ENCODE results near the gene PAFAH1B1.
"Not testable (repeated sequence)": the region's sequence is repeated elsewhere in the genome, so short reads cannot be mapped to it uniquely, and the experiment has no call there.

Gene PAFAH1B1

DNA sequence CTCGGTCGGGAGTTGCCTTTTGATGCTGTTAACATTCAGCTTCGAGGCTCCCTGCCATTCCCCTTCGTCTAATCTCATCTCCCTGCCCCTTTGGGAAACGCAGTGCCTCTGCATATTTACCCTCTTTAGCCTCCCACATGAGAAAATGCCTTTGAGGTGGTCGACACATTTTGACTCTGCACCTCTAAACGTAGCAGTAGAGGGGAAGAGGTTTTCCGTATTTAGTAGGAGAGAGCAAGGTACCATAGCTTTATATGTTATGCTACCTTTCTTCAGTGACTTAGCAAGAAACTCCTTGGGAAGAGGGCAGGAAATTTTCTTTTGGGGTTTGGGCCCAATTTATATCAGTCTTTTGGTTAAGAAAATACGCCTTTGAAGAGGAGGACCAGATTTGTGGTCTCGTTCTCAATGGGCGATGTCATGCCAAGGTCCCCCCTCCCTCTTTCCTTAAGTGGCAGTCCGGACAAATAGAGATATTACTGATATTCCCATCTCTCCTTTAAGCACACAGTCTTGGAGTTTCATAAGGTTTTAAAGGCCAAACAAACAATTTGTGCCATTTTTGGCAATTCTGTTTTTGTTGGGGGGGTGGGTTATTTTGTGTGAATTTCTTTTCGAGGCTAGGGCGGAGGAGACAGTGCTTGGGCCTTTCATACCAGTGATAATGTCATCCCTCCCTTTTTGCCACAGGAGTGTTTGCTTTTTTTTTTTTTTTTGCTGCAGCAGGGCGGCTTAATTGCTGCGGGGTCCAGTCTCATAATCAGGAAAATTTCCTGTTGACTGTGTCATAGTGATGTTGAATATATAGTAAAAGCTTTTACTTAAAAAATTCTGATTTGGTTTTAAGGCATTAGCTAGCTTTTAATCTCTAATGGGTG, 1.5 kb downstream of the PAFAH1B1 start:
- DNase-seq, result no peak

DNA sequence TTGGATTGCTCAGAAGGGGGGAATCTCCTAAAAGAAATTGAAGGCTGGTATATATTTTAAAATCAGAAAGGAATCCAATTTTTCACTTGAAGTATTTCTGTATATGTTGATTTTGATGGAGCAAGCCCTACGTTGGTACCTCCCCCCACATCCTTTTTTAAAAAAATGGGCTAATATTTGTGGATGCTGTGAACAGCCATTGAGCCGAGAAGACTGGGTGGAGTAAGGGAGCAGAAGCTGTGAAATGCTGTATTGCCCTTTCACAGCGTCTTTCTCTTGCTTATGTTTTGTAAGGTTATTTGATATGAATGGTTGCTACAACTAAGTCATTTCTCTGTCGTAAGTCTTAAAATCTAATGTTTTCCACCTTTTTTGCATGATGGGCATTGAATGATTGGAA, 2.3 kb downstream of the PAFAH1B1 start:
- DNase-seq, result no peak

DNA sequence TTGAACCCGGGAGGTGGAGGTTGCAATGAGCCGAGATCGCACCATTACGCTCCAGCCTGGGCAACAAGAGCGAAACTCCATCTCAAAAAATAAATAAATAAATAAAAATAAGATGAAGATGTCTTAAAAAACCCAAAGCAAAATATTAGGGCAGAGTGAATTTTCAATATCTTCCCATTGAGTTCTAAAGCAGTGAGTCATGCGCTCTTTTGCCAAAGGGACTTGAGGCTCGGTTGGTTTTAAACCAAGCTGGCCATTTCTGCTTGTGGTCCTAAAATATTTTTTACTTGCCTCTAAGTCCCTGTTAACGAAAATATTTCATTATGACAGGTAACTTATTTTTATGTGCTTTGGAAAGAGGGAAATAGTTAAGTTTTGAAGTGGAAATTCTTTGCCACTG, 4.7 kb downstream of the PAFAH1B1 start:
- no peak for DNase-seq

DNA sequence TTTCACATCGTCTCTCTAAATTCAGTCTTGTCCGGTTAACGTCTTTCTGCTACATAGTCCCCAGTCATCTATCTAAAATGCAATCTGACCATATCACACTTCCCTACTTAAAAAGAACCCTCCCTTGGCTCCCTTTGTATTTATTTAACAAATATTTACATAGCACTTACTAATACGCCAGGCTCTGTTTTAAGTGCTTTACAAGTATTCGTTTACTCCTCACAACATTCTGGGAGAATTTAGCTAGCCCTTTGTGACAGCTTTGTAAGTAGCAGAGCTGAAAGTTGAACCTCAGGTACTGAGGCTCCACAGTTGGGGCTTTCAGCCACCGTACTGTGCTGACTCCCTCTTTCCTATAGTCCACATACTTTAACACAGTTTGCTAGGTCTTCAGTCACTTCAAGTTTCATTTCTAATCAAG, 9.2 kb downstream of the PAFAH1B1 start:
- DNase-seq, result no peak

DNA sequence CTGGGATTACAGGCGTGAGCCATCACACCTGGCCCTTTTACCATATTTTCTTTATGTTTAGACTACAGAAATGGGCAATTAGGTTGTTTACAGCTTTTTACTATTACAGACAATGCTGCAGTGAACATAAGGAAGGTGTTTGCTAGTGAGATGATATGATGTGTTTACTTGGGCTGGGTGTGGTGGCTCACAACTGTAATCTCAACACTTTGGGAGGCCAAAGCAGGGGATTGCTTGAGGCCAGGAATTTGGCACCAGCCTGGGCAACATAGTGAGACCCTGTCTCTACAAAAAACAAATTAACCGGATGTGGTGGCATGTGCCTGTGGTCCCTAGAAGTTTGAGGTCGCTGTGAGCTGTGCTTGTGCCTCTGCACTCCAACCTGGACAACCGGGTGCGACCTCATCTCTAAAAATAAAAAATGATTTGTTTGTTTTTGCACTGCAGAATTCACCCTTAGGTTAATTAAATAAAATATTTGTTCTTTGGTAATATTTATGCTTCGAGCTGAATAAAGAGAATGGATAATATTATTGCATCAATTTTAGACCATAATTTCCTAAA, 15.0 kb downstream of the PAFAH1B1 start:
- no peak for DNase-seq

- no peak for DNase-seq
Measured at GRCh38 chr17:2609091-2609490, 15.6 kb downstream of the PAFAH1B1 start.

- no peak for DNase-seq
Measured at GRCh38 chr17:2610195-2611175, 17.0 kb downstream of the PAFAH1B1 start.

- DNase-seq, result no peak
Measured at GRCh38 chr17:2611627-2612026, 18.2 kb downstream of the PAFAH1B1 start.

DNA sequence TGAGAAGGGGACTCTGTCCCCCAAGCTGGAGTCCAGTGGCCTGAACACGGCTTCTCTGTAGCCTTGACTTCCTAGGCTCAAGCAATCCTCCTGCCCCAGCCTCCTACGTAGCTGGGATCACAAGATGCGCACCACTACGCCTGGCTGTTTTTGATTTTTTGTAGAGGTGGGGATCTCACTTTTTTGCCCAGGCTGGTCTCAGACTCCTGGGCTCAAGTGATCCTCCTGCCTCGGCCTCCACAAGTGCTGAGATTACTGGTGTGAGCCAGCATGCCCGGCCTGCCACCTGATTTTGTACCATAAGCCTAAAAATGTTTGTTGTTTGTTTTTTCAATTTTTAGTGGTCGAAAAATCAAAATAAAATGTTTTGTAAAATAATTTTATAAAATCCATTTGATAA, 19.2 kb downstream of the PAFAH1B1 start:
- DNase-seq, result no peak

- DNase-seq, result no peak
Measured at GRCh38 chr17:2613089-2613808, 19.8 kb downstream of the PAFAH1B1 start.

- DNase-seq, result no peak
Measured at GRCh38 chr17:2615882-2616281, 22.4 kb downstream of the PAFAH1B1 start.

DNA sequence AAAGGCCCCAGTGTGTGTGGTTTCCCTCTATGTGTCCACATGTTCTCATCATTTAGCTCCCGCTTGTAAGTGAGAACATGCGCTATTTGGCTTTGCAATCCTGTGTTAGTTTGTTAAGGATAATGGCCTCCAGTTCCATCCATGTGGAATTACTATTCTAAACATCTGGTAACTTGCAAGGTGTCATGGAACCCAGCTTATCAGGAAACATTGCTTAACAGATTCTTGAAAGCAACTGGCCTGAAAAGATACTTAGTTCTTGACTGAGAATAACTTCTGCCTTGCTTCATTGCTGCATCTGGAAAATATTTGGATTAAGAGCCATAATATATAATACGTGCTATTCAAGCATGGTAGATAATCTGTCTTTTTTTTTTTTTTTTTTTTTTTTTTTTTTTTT, 27.8 kb downstream of the PAFAH1B1 start:
- DNase-seq, result no peak

DNA sequence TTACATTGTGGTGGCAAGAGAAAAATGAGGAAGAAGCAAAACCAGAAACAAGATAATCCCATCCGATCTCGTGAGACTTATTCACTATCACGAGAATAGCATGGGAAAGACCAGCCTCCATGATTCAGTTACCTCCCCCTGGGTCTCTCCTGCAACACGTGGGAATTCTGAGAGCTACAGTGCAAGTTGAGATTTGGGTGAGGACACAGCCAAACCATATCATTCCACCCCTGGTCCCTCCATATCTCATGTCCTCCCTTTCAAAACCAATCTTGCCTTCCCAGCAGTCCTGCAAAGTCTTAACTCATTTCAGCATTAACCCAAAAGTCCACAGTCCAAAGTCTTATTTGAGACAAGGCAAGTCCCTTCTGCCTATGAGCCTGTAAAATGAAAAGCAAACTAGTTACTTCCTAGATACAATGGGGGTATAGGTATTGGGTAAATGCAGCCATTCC, 28.5 kb downstream of the PAFAH1B1 start:
- not testable (repeated sequence) for DNase-seq

- DNase-seq, result not testable (repeated sequence)
Measured at GRCh38 chr17:2622721-2623301, 29.4 kb downstream of the PAFAH1B1 start.

DNA sequence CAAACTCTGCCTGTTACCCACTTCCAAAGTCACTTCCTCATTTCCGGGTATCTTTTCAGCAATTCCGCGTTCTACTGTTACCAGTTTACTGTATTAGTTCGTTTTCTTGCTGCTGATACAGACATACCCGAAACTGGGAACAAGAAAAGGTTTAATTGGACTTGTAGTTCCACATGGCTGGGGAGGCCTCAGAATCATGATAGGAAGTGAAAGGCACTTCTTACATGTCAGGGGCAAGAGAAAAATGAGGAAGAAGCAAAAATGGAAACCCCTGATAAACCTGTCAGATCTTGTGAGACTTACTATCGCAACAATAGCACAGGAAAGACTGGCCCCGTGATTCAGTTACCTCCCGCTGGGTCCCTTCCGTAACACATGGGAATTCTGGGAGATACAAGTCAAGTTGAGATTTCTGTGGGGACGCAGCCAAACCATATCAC, 30.9 kb downstream of the PAFAH1B1 start:
- DNase-seq, result peak; percentile 35

DNA sequence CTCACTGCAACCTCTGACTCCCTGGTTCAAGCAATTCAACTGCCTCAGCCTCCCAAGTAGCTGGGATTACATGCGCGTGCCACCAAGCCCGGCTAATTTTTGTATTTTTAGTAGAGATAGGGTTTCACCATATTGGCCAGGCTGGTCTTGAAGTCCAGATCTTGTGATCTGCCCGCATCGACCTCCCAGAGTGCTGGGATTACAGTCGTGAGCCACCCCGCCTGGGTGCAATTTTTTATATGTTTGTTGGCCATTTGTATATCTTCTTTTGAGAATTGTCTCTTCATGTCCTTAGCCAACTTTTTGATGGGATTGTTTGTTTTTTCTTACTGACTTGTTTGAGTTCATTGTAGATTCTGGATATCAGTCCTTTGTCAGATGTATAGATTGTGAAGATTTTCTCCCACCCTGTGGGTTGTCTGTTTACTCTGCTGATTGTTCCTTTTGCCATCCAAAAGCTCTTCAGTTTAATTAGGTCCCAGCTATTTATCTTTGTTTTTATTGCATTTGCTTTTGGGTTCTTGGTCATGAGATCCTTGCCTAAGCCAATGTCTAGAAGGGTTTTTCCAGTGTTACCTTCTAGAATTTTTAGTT, 33.3 kb downstream of the PAFAH1B1 start:
- not testable (repeated sequence) for DNase-seq

- not testable (repeated sequence) for DNase-seq
Measured at GRCh38 chr17:2628922-2629321, 35.5 kb downstream of the PAFAH1B1 start.

DNA sequence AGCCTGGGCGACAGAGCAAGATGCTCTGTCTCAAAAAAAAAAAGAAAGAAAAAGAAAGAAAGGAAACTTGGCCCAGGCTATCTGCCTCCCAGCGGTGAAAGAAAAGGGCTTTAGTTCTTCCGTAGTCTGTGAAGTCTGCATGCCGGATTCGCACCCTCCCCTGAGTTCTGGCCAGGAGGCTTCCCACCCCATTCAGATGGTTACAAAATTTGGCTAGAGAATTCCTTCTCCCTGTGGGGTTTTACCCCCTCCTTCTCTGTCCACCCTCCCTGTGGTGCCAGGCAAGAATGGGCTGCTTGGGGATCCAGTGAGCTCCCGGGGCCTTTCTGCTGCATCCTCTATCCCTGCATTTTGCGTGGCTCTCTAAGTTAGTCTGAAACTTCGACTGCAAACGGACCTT, 37.8 kb downstream of the PAFAH1B1 start:
- DNase-seq, result no peak

DNA sequence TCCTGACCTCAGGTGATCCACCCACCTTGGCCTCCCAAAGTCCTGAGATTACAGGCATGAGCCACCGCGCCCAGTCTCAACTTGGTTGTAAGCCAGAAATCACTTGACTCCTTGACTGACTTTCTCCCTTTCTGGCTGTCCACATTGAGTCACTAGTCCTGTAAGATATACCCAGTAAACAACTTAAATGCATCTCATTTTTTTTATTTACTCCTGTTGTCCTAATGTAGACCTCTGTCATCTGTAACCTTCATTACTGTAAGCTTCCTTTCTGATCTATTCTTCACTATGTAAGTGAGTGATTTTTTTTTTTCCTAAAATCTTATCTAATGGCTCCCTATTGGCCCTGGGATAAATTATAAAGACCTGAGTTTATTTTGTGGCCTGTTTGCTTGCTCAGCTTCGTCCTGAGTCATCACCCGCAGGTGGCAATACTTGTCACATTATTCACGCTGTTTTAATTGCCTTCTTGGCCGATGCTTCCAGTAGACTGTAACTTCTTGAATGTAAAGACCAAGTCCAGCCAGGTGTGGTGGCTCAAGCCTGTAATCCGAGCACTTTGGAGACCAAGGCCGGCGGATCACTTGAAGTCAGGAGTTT, 41.0 kb downstream of the PAFAH1B1 start:
- no peak for DNase-seq

DNA sequence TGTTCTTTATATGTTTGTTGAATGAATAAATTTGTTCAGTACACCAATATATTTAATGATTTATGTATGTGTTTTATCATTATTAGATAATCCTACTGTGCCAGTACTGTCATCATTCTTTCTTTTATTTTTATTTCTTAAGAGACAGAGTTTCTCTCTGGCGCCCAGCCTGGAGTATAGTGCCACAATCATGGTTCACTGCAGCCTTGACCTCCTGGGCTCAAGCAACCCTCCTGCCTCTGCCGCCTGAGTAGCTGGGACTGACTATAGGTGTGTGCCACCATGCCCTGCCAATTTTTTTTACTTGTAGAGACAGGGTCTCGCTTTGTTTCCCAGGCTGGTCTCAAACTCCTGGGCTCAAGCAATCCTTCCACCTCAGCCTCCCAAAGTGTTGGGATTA, 41.8 kb downstream of the PAFAH1B1 start:
- DNase-seq, result no peak

GRCh38 chr17:2635675-2636074, 42.2 kb downstream of the PAFAH1B1 start:
- no peak for DNase-seq

All from GF-D8 (cell line).